VCaP (cell line): Measurements from ENCODE around the gene PTTG1.
"Not testable (repeated sequence)": the region's sequence is repeated elsewhere in the genome, so short reads cannot be mapped to it uniquely, and the experiment has no call there.

Source experiments
- H3K27ac ChIP-seq: fragments of 450-650 bp; 2 replicates; pipeline ENCODE4 v1.5.1; 2017
- TF ChIP-seq, protein P1 (sequence below): fragments of 450-650 bp; conservative IDR thresholded peaks from 2 replicates; pipeline ENCODE4 v1.5.1; 2017; ENCODE audit warnings: mild to moderate bottlenecking, moderate library complexity

The PTTG1 gene

GRCh38 chr5:160423099-160423498 lies 1.4 kb downstream of the PTTG1 start:
- H3K27ac ChIP-seq, result no peak overlapping the region
- TF ChIP-seq, protein P1, sequence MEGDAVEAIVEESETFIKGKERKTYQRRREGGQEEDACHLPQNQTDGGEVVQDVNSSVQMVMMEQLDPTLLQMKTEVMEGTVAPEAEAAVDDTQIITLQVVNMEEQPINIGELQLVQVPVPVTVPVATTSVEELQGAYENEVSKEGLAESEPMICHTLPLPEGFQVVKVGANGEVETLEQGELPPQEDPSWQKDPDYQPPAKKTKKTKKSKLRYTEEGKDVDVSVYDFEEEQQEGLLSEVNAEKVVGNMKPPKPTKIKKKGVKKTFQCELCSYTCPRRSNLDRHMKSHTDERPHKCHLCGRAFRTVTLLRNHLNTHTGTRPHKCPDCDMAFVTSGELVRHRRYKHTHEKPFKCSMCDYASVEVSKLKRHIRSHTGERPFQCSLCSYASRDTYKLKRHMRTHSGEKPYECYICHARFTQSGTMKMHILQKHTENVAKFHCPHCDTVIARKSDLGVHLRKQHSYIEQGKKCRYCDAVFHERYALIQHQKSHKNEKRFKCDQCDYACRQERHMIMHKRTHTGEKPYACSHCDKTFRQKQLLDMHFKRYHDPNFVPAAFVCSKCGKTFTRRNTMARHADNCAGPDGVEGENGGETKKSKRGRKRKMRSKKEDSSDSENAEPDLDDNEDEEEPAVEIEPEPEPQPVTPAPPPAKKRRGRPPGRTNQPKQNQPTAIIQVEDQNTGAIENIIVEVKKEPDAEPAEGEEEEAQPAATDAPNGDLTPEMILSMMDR, result no peak

DNA sequence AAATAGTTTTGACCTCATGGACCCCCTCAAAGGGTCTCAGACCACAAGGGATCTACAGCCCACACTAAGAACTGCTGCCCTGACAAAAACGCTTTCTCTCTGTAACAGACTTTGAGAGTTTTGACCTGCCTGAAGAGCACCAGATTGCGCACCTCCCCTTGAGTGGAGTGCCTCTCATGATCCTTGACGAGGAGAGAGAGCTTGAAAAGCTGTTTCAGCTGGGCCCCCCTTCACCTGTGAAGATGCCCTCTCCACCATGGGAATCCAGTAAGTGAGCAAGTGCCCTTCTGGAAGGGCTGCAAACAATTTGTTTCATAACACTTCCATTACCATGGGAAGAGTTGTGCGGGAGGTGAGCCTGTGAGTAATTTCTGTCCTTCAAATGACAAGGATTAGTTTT lies 6.0 kb downstream of the PTTG1 start:
- no peak overlapping the region for H3K27ac ChIP-seq
- TF ChIP-seq, protein P1, result no peak

DNA sequence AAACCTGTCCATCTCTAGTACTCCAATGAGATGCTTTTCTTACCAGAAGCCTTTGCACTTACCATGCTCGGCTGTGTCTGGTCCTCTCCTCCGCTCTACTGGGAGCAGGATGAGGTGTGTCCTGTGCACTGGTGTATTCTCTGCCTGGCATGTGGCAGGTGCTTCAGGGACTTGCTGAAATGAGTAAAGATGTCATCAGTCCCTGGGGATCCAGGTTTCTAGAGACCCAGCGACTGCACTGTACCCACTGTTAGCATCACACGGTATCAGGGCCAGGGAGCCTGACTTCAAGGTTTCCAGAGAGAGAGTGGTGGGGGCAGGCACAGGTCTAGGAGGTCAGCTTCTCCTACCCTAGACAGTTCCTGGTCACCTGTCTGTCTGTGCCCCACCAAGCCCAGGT lies 10.5 kb downstream of the PTTG1 start:
- H3K27ac ChIP-seq, result no peak overlapping the region
- TF ChIP-seq, protein P1, result no peak

- TF ChIP-seq, protein P1, result no peak
- no peak overlapping the region for H3K27ac ChIP-seq
Observed at GRCh38 chr5:160432787-160433186, 11.1 kb downstream of the PTTG1 start.

DNA sequence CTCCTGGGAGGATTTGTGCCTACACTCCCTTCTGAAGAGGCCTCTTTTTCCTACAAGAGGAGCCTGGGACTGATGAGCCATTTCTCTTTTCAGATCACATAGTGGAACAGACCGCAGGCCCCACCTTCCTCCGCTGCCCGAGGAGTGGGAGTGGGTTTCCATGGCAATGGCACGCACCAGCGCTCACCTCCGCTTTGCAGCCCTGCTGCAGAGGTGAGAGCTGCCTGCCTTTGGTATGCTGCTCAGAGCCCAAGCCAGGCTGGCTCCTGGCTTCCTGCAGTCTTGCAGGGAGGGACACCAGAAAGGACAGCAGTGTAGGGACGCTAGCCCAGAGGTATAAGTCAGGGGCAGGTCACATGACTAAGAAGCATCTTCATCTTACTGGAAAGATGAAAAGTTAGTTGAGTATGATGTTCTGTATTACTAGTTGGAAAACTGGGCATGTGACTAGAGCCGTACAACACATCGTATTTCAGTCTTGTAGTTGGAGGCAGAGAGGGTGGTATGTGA lies 12.4 kb downstream of the PTTG1 start:
- peak overlapping the region; percentile 8; the same call in 1 of the 2 replicates for H3K27ac ChIP-seq

GRCh38 chr5:160435532-160435931 lies 13.9 kb downstream of the PTTG1 start:
- no peak overlapping the region for H3K27ac ChIP-seq
- TF ChIP-seq, protein P1, result no peak

More for the DNA sequence above, 12.4 kb downstream of the PTTG1 start:
- TF ChIP-seq, protein P1, result no peak

DNA sequence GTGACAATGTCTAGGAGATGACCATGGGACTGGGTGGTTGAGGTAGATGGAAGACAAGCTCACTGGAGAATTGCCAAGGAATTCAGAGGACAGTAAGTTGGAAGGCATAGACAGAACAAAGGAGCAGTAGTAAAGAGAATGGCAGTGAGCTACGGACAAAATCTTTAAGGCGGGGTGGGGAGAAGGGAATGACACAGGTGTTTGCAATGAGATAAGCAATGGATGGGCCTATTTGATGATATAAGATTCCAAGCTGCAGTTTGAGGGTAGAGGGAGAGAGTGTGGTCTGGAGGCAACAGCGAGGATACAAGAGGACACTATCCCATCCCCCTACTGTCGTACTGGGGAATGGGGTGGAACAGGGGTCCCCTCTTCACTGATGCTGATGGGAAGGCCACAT lies 14.4 kb downstream of the PTTG1 start:
- H3K27ac ChIP-seq, result no peak overlapping the region
- TF ChIP-seq, protein P1, result no peak

DNA sequence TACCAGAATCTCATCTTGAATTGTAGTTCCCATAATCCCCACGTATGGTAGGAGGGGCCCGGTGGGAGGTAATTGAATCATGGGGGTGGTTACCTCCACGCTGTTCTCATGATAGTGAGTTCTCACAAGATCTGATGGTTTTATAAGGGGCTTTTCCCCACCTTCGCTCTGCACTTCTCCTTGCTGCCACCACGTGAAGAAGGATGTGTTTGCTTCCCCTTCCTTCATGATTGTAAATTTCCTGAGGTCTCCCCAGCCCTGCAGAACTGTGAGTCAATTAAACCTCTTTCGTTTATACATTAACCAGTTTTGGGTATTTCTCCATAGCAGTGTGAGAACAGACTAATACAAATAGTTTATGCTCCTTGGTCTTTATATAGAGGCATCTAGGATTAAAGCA lies 15.0 kb downstream of the PTTG1 start:
- not testable (repeated sequence) for H3K27ac ChIP-seq
